Stimulated activated effector memory CD8-positive, alpha-beta T cell treated with anti-CD3 and anti-CD28 coated beads, Interleukin-12 subunit alpha, Interleukin-12 subunit beta, amount 100 ng/mL, for 72 hours (primary cell): ENCODE results near the gene LCE2A.
"Not testable (repeated sequence)": the region's sequence is repeated elsewhere in the genome, so short reads cannot be mapped to it uniquely, and the experiment has no call there.

ENCODE experiments used
- ATAC-seq: fragments of 150-1000 bp; cut with Tn5 transposase; 2 replicates; pipeline ENCODE4 v1.10.0; 2021
- DNase-seq, 2 donors: peaks; one replicate each; pipeline ENCODE4 v3.0.0; 2021 to 2022; ENCODE audit warnings: low spot score in 2 of 2
- H3K27ac Mint-ChIP-seq: one replicate; pipeline ENCODE4 v1.8.0; 2022; ENCODE audit warnings: mild to moderate bottlenecking, mixed read lengths
- H3K36me3 Mint-ChIP-seq: one replicate; pipeline ENCODE4 v1.8.0; 2022; ENCODE audit warnings: mild to moderate bottlenecking, mixed read lengths
- H3K4me1 Mint-ChIP-seq: one replicate; pipeline ENCODE4 v1.8.0; 2022; ENCODE audit warnings: mixed read lengths
- H3K4me3 Mint-ChIP-seq: one replicate; pipeline ENCODE4 v1.8.0; 2022; ENCODE audit warnings: mild to moderate bottlenecking, mixed read lengths
- H3K9me3 Mint-ChIP-seq: one replicate; pipeline ENCODE4 v1.8.0; 2022; ENCODE audit warnings: mixed read lengths

The LCE2A gene

GRCh38 chr1:152697701-152698600 lies at the start of gene LCE2A:
LCE2A (plus strand) TSS chr1:152698345; CDS start chr1:152698902, 557 bp downstream.
- Mint-ChIP-seq H3K4me3 (no peak within 1 kb of the TSS), H3K27ac (no peak within 1 kb of the TSS), H3K4me1 (no peaks in the 10 kb centered on the region), H3K9me3 (peaks cover 4% of the 10 kb centered on the region), H3K36me3 (no peaks in the 10 kb centered on the region)
- DNase-seq: no peak
- ATAC-seq: no peak

GRCh38 chr1:152654110-152654509 lies 44.0 kb upstream of the LCE2A start:
- peak; percentile 28 to 72 for DNase-seq
- Mint-ChIP-seq H3K4me1 (peaks cover 6% of the 10 kb centered on the region), H3K27ac (no peak overlapping the region), H3K9me3 (no peaks in the 10 kb centered on the region), H3K4me3 (no peak overlapping the region), H3K36me3 (no peaks in the 10 kb centered on the region)
- peak; percentile 66 for ATAC-seq

- DNase-seq (no peak), ATAC-seq (no peak)
- peaks cover 6% of the 10 kb centered on the region for H3K4me1 Mint-ChIP-seq
- H3K27ac Mint-ChIP-seq: no peak overlapping the region
- H3K9me3 Mint-ChIP-seq: no peaks in the 10 kb centered on the region
- no peaks in the 10 kb centered on the region for H3K36me3 Mint-ChIP-seq
- no peak overlapping the region for H3K4me3 Mint-ChIP-seq
Measured at GRCh38 chr1:152656459-152656858, 41.7 kb upstream of the LCE2A start.

GRCh38 chr1:152657677-152658076 lies 40.5 kb upstream of the LCE2A start:
- peaks cover 6% of the 10 kb centered on the region for H3K4me1 Mint-ChIP-seq
- H3K9me3 Mint-ChIP-seq: no peaks in the 10 kb centered on the region
- H3K36me3 Mint-ChIP-seq: no peaks in the 10 kb centered on the region
- DNase-seq: no peak
- ATAC-seq: no peak
- no peak overlapping the region for H3K4me3 Mint-ChIP-seq
- no peak overlapping the region for H3K27ac Mint-ChIP-seq

GRCh38 chr1:152658649-152659048 lies 39.5 kb upstream of the LCE2A start:
- Mint-ChIP-seq H3K4me3 (no peak overlapping the region), H3K36me3 (no peaks in the 10 kb centered on the region), H3K9me3 (no peaks in the 10 kb centered on the region), H3K27ac (no peak overlapping the region), H3K4me1 (peaks cover 6% of the 10 kb centered on the region)
- DNase-seq (no peak), ATAC-seq (no peak)

GRCh38 chr1:152663098-152663497 lies 35.0 kb upstream of the LCE2A start, which contains the start of gene LCE2D:
LCE2D (plus strand) TSS chr1:152663380; CDS start chr1:152664106, 726 bp downstream.
- Mint-ChIP-seq H3K9me3 (no peaks in the 10 kb centered on the region), H3K36me3 (no peaks in the 10 kb centered on the region), H3K4me3 (no peak within 1 kb of the TSS), H3K27ac (no peak within 1 kb of the TSS), H3K4me1 (no peaks in the 10 kb centered on the region)
- DNase-seq (no peak), ATAC-seq (no peak)

GRCh38 chr1:152666171-152666570 lies 32.0 kb upstream of the LCE2A start:
- H3K27ac Mint-ChIP-seq, ATAC-seq, H3K9me3 Mint-ChIP-seq, DNase-seq, H3K4me3 Mint-ChIP-seq, H3K4me1 Mint-ChIP-seq, H3K36me3 Mint-ChIP-seq: not testable (repeated sequence)

- Mint-ChIP-seq H3K9me3 (no peaks in the 10 kb centered on the region), H3K36me3 (no peaks in the 10 kb centered on the region), H3K4me1 (no peaks in the 10 kb centered on the region), H3K27ac (no peak overlapping the region), H3K4me3 (no peak overlapping the region)
- ATAC-seq (no peak), DNase-seq (no peak)
Measured at GRCh38 chr1:152667648-152668047, 30.5 kb upstream of the LCE2A start.

- no peak for DNase-seq
- H3K36me3 Mint-ChIP-seq: no peaks in the 10 kb centered on the region
- H3K4me1 Mint-ChIP-seq: no peaks in the 10 kb centered on the region
- no peak for ATAC-seq
- H3K9me3 Mint-ChIP-seq: no peaks in the 10 kb centered on the region
- no peak overlapping the region for H3K4me3 Mint-ChIP-seq
- no peak overlapping the region for H3K27ac Mint-ChIP-seq
Measured at GRCh38 chr1:152673016-152673415, 25.1 kb upstream of the LCE2A start.

- H3K4me1 Mint-ChIP-seq, H3K9me3 Mint-ChIP-seq, DNase-seq, H3K36me3 Mint-ChIP-seq, ATAC-seq, H3K27ac Mint-ChIP-seq, H3K4me3 Mint-ChIP-seq: not testable (repeated sequence)
Measured at GRCh38 chr1:152674983-152675382, 23.2 kb upstream of the LCE2A start, which contains the start of gene LCE2C. LCE2C (plus strand) TSS chr1:152675279; CDS start chr1:152676016, 737 bp downstream.

GRCh38 chr1:152679459-152679858 lies 18.7 kb upstream of the LCE2A start:
- Mint-ChIP-seq H3K9me3 (no peaks in the 10 kb centered on the region), H3K27ac (no peak overlapping the region), H3K4me1 (no peaks in the 10 kb centered on the region), H3K36me3 (no peaks in the 10 kb centered on the region), H3K4me3 (no peak overlapping the region)
- no peak for ATAC-seq
- DNase-seq: no peak

- no peak overlapping the region for H3K27ac Mint-ChIP-seq
- no peaks in the 10 kb centered on the region for H3K4me1 Mint-ChIP-seq
- H3K4me3 Mint-ChIP-seq: no peak overlapping the region
- H3K9me3 Mint-ChIP-seq: no peaks in the 10 kb centered on the region
- DNase-seq (no peak), ATAC-seq (no peak)
- no peaks in the 10 kb centered on the region for H3K36me3 Mint-ChIP-seq
Measured at GRCh38 chr1:152681616-152682015, 16.5 kb upstream of the LCE2A start.

GRCh38 chr1:152683846-152684245 lies 14.3 kb upstream of the LCE2A start:
- DNase-seq (no peak), ATAC-seq (no peak)
- H3K9me3 Mint-ChIP-seq: no peaks in the 10 kb centered on the region
- H3K36me3 Mint-ChIP-seq: no peaks in the 10 kb centered on the region
- H3K4me1 Mint-ChIP-seq: no peaks in the 10 kb centered on the region
- no peak overlapping the region for H3K4me3 Mint-ChIP-seq
- H3K27ac Mint-ChIP-seq: no peak overlapping the region

- H3K27ac Mint-ChIP-seq, H3K4me3 Mint-ChIP-seq, H3K36me3 Mint-ChIP-seq, H3K9me3 Mint-ChIP-seq, H3K4me1 Mint-ChIP-seq, DNase-seq: not testable (repeated sequence)
- peak; percentile 42 for ATAC-seq
Measured at GRCh38 chr1:152685823-152686222, 12.3 kb upstream of the LCE2A start, which contains the start of gene LCE2B. LCE2B (plus strand) TSS chr1:152686123; CDS start chr1:152686844, 721 bp downstream.

GRCh38 chr1:152699746-152700145 lies 1.6 kb downstream of the LCE2A start:
- DNase-seq (no peak), ATAC-seq (no peak)
- no peak overlapping the region for H3K27ac Mint-ChIP-seq
- H3K4me3 Mint-ChIP-seq: no peak overlapping the region
- no peaks in the 10 kb centered on the region for H3K36me3 Mint-ChIP-seq
- no peaks in the 10 kb centered on the region for H3K9me3 Mint-ChIP-seq
- no peaks in the 10 kb centered on the region for H3K4me1 Mint-ChIP-seq

GRCh38 chr1:152707860-152708259 lies 9.7 kb downstream of the LCE2A start, which contains the start of gene LCE4A:
LCE4A (plus strand) TSS chr1:152708160; CDS start chr1:152709076, 916 bp downstream.
- H3K9me3 Mint-ChIP-seq: no peaks in the 10 kb centered on the region
- H3K4me3 Mint-ChIP-seq: no peak within 1 kb of the TSS
- H3K36me3 Mint-ChIP-seq: peaks cover 5% of the 10 kb centered on the region
- no peak within 1 kb of the TSS for H3K27ac Mint-ChIP-seq
- DNase-seq (no peak), ATAC-seq (no peak)
- H3K4me1 Mint-ChIP-seq: no peaks in the 10 kb centered on the region
